GM12892 (cell line): ENCODE results near the gene BPGM.

Experiments
- POLR2A ChIP-seq: IDR thresholded peaks from 2 replicates; pipeline ENCODE4 v1.6.1; 2011; ENCODE audit warnings: low read depth, low read length, control low read depth
- POLR2AphosphoS5 ChIP-seq: IDR thresholded peaks from 2 replicates; pipeline ENCODE4 v1.6.1; 2011; ENCODE audit warnings: low read depth, low read length, control low read depth

GRCh38 chr7:134630237-134630636 lies 16.4 kb upstream of the BPGM start:
- TF ChIP-seq POLR2A: no peak
- no peak for TF ChIP-seq POLR2AphosphoS5
